Activated gamma-delta T cell (primary cell): Measurements from ENCODE around the gene FLNA.
A peak's percentile ranks its signal among the peaks of the same experiment; 100 is the strongest.
"Not testable (repeated sequence)": the region's sequence is repeated elsewhere in the genome, so short reads cannot be mapped to it uniquely, and the experiment has no call there.

Experiments used
- DNase-seq: peaks from one replicate; lab custom pipeline; 2025; lab: John Stamatoyannopoulos, UW
- total RNA-seq, 2 donors: gene quantifications; one replicate each; lab custom pipeline; 2026; lab: John Stamatoyannopoulos, UW

Gene FLNA, protein sequence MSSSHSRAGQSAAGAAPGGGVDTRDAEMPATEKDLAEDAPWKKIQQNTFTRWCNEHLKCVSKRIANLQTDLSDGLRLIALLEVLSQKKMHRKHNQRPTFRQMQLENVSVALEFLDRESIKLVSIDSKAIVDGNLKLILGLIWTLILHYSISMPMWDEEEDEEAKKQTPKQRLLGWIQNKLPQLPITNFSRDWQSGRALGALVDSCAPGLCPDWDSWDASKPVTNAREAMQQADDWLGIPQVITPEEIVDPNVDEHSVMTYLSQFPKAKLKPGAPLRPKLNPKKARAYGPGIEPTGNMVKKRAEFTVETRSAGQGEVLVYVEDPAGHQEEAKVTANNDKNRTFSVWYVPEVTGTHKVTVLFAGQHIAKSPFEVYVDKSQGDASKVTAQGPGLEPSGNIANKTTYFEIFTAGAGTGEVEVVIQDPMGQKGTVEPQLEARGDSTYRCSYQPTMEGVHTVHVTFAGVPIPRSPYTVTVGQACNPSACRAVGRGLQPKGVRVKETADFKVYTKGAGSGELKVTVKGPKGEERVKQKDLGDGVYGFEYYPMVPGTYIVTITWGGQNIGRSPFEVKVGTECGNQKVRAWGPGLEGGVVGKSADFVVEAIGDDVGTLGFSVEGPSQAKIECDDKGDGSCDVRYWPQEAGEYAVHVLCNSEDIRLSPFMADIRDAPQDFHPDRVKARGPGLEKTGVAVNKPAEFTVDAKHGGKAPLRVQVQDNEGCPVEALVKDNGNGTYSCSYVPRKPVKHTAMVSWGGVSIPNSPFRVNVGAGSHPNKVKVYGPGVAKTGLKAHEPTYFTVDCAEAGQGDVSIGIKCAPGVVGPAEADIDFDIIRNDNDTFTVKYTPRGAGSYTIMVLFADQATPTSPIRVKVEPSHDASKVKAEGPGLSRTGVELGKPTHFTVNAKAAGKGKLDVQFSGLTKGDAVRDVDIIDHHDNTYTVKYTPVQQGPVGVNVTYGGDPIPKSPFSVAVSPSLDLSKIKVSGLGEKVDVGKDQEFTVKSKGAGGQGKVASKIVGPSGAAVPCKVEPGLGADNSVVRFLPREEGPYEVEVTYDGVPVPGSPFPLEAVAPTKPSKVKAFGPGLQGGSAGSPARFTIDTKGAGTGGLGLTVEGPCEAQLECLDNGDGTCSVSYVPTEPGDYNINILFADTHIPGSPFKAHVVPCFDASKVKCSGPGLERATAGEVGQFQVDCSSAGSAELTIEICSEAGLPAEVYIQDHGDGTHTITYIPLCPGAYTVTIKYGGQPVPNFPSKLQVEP (N-terminal part only)
- 2,804 to 3,260 reads per million in 2 donors for total RNA-seq

GRCh38 chrX:154374313-154375155, at the start of gene FLNA:
FLNA (minus strand) TSS chrX:154374634; CDS start chrX:154371245, 3,389 bp downstream.
- no peak for DNase-seq

DNA sequence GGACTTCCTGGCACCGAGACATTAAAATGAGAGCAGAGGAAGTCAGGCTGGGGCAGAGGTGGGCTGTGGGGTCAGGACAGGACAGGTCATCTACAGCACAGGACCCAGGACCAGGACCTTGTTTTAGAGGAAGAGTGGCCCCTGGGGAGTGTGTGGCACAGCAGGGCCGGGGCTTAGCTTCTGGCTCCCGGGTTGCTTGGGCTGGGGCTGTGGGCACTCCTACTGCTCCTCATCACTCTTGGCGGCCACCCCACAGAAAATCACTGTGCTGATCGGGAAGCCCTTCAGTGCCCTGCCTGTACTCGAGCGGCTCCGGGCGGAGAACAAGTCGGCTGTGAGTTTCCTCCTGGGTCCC, 45.9 kb upstream of the FLNA start:
- DNase-seq, result no peak

DNA sequence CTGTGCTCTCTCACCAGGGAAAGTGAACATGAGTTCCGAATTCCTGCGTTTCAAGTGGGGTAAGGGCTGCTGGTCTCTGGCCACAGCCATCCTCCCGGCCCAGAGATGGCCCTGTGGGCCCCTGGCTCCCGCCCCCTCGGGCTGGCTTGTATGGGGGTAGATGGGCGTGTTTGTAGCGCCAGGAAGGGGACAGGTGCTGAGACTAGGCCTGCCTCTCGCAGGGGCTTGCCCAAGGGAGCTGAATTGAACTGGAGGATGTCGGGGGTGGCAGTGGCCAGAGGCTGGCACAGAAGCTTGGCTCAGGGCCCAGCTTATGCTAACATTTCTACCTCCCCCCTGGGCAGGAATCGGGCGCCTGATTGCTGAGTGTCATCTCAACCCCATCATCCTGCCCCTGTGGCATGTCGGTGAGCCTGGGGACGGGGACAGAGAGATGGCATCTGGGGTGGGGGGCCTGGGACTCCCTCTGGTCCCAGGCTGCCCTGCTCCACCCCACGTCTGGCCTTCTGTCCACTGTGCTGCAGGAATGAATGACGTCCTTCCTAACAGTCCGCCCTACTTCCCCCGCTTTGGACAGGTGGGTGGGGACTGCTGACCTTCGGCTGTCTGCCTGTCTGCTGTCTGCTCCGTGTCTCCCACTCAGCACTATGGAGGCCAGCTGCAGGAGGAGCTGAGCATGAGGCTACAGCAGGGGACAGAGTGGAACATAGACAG, 45.4 kb upstream of the FLNA start:
- DNase-seq, result no peak

DNA sequence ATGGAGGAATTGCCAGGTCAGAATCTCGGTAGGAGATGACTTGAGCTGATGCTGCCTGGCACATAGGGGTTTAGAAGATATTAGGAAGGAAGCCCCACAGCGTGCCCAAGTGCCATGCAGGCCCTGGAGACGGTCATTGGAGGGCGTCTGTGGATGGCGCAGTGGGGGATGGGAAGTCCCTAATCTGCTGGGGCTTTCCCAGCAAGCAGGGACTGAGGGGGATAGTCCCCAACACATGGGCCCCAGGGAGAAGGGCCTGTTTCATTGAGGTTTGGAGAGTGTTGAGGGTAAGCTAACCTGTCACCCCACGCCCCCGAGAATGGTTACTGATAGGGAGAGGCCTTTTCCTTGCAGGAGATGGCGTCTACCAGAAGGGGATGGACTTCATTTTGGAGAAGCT, 44.8 kb upstream of the FLNA start:
- DNase-seq, result no peak

GRCh38 chrX:154417157-154417556, 42.7 kb upstream of the FLNA start:
- DNase-seq, result no peak

DNA sequence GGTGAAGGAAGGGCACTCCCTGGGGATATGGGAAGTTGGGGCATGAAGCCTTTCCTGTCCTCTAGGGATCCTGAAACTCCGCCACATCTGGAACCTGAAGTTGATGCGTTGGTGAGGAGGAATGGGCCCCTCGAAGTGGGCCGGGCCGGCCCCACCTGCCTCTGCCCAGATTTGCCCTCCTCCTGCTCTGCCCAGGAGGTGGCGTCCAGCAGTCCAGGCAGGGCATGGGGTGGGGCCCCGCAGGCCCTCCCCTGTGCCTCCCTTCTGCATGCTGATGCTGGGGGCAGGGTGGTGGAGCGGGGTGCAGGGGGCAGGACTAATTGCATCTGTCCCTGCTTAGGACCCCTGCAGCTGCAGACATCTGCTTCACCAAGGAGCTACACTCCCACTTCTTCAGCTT, 38.7 kb upstream of the FLNA start:
- no peak for DNase-seq

GRCh38 chrX:154412468-154412867, 38.0 kb upstream of the FLNA start:
- no peak for DNase-seq

DNA sequence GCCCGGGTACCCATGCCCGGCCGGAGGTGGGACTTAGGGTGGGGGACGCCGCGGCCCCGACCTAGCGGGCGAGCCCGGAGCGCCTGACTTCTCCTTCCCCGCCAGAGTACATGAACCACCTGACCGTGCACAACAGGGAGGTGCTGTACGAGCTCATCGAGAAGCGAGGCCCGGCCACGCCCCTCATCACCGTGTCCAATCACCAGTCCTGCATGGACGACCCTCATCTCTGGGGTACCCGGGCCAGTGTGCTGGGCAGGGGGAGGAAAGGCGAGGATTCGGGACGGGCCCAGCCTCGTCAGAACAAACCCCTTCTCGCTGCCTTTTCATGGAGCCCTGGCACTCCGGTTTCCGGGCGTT, 37.5 kb upstream of the FLNA start:
- no peak for DNase-seq

DNA sequence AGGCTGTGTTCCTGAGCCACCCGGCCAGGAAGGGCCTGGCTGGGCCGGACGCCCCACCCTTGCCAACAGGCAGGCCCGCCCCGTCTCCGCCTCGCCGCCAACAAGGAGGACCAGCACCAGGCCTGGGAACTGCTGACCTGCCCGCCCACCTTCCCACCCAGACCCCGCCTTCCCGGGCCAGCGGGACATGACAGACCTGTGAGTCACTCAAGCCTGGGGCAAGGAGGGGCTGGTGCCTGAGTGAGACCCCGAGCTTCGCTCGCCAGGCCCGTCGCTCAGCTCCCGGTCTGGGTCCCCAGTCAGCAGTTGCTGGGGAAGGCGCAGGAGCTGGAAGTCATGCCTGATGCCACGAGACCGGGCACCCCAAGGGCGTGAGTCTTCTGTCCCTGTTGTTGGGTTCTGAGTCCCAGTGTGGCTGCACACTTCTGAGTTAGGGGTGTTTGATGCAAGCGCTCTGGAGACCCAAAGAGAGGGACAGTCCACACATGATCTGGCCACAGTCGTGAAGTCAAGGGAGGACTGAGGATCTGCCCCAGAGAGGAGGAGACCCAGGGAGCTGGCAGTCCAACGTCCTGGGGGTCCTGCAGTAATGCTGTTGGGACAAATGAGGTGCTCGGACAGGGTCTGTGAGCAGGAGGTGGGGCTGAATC, 34.9 kb upstream of the FLNA start, which contains the start of gene DNASE1L1:
TSS of gene DNASE1L1 (minus strand) at position 33 of the 650 bp plus-strand sequence. CDS start 3,686 bp downstream, outside the sequence.
- DNase-seq, result peak; percentile 35

GRCh38 chrX:154408659-154409221, 34.3 kb upstream of the FLNA start:
- no peak for DNase-seq

GRCh38 chrX:154404625-154405192, 30.3 kb upstream of the FLNA start:
- DNase-seq, result no peak

DNA sequence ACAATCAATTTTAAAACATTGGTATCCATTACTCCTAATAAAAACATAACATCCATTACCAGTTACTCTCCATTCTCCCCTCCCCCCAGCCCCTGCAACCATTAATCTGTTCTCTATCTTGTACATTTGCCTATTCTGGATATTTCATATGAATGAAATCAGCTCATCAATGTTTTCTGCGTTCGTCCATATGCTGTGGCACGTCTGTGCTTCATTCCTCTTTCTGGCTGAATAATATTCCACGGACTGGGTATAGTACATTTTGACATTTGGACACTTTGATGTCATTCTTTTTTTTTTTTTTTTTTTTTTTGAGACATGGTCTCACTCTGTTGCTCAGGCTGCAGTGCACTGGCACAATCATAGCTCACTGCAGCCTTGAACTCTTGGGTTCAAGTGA, 29.4 kb upstream of the FLNA start:
- DNase-seq, result no peak

GRCh38 chrX:154403192-154403591, 28.8 kb upstream of the FLNA start:
- no peak for DNase-seq

GRCh38 chrX:154402622-154403127, 28.2 kb upstream of the FLNA start:
- DNase-seq, result no peak

- DNase-seq, result no peak
These were observed 27.6 kb upstream of the FLNA start for GRCh38 chrX:154401918-154402621.

DNA sequence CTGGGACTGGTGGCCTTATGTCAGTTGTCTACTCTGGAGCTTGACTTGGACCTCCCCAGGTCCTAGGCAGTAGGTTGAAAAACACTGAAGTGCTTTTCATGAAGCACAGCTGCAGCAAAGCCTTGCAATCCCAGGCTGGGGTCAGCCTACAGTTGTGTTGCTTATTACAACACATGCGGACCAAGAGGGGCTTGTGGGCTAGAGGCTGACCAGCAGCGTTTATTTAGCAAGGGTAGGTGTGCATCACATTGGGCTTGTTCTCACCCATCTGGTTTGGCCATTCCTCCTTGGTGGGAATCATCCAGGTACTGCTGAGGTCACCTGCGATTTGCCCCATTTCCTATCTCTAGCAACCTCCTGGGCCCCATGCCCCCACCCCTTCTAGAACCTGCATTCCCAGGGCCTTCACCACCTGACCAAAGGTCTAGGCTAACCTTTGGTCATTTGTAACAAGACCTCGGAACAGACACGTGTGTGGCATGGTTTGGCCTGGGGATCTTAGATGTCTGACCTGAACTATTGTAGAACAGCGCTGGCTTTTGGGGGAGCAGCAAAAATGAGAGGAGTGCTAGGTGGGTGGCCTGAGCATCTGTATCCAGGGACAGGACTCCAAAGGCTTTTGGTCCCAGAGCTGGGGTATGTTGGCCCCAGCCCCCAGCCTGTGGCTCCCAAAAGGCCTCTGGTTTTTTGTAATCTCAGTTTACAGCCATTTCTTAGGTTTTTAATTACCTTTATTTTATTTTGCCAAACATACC, 26.8 kb upstream of the FLNA start:
- DNase-seq, result no peak

DNA sequence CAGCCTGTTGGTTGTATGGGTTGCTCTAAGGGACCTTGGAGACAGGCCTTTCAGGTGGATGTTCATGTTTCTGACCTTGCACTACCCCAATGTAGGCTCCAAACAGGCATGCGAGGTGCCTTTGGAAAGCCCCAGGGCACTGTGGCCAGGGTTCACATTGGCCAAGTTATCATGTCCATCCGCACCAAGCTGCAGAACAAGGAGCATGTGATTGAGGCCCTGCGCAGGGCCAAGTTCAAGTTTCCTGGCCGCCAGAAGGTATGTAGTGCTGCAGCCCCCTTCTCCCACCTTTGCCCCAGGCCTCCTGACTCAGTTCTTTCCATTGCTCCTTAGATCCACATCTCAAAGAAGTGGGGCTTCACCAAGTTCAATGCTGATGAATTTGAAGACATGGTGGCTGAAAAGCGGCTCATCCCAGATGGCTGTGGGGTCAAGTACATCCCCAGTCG, 26.0 kb upstream of the FLNA start:
- DNase-seq, result not testable (repeated sequence)
